SK-N-SH (cell line): ENCODE data around the gene MRPS22.

ENCODE experiments used
- CTCF ChIP-seq: fragments of 200-600 bp; sonication (generic); IDR thresholded peaks from 2 replicates; pipeline ENCODE4 v1.6.1; 2017; ENCODE audit warnings: antibody characterized with exemption, mild to moderate bottlenecking, moderate library complexity
- EP300 ChIP-seq, 2 experiments: IDR thresholded peaks; 2 replicates each; pipeline versions ENCODE4 v1.4.0 to v1.6.1; 2012; ENCODE audit warnings: borderline replicate concordance in 1 of 2, low read depth in 1 of 2, low read length in 1 of 2
- JUND ChIP-seq: IDR thresholded peaks from 2 replicates; pipeline ENCODE4 v1.4.0; 2012
- MEF2A ChIP-seq: IDR thresholded peaks from 2 replicates; pipeline ENCODE4 v1.4.0; 2012; ENCODE audit warnings: low read depth, borderline replicate concordance
- POLR2AphosphoS5 ChIP-seq: IDR thresholded peaks from 2 replicates; pipeline ENCODE4 v1.6.1; 2012; ENCODE audit warnings: low read depth, low read length
- RCOR1 ChIP-seq: fragments of 150-350 bp; IDR thresholded peaks from 2 replicates; pipeline ENCODE4 v1.6.1; 2017; ENCODE audit warnings: antibody characterized with exemption, low read length
- TAF1 ChIP-seq: IDR thresholded peaks from 2 replicates; pipeline ENCODE4 v1.6.1; 2012; ENCODE audit warnings: low read depth, mild to moderate bottlenecking, low read length, moderate library complexity, borderline replicate concordance
- TCF12 ChIP-seq: IDR thresholded peaks from 2 replicates; pipeline ENCODE4 v1.4.0; 2012
- USF1 ChIP-seq: IDR thresholded peaks from 2 replicates; pipeline ENCODE4 v1.4.0; 2012; ENCODE audit warnings: low read depth, borderline replicate concordance
- TF ChIP-seq, protein P1 (sequence below): IDR thresholded peaks from 2 replicates; pipeline ENCODE4; 2012

DNA sequence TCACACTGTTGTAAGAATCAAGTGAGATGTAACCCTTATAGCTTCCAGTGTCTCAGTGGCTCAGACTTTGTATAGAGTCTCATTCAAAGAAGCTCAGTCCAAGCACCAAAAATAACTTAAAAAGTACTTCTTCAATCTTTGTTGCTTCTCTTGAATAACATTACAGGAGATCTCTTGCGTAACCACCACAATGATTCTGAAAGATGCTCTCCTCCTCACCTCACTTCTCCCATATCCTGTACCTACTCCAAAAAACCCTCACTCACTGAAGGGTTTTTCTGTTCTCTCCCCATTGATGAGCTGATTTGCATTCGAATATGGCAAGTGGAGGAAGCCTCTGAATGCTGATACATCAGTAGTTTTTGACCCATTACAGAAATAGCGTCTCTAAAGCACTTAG is 39.4 kb upstream of the MRPS22 start:
- no peak for TF ChIP-seq JUND
- TF ChIP-seq CTCF, result no peak
- TF ChIP-seq, protein P1, sequence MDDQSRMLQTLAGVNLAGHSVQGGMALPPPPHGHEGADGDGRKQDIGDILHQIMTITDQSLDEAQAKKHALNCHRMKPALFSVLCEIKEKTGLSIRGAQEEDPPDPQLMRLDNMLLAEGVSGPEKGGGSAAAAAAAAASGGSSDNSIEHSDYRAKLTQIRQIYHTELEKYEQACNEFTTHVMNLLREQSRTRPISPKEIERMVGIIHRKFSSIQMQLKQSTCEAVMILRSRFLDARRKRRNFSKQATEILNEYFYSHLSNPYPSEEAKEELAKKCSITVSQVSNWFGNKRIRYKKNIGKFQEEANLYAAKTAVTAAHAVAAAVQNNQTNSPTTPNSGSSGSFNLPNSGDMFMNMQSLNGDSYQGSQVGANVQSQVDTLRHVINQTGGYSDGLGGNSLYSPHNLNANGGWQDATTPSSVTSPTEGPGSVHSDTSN, result no peak
- TF ChIP-seq TAF1, result no peak
- TF ChIP-seq RCOR1, result no peak
- TF ChIP-seq EP300 (IDR thresholded peaks at IDR 0.05; ENCODE audit: borderline replicate concordance in 1 of 2, low read depth in 1 of 2, low read length in 1 of 2), result no peak
- TF ChIP-seq USF1, result no peak
- TF ChIP-seq TCF12, result no peak
- no peak for TF ChIP-seq MEF2A
- no peak for TF ChIP-seq POLR2AphosphoS5
